ENCODE measurements around the gene SERP2. TPM values are rescaled to one million over a fixed set of nuclear protein-coding genes. Genes with fewer than 3 reads are reported as not detected.

The SERP2 gene
- total and polyA plus RNA-seq, 2 of the 8 experiments (the other 6 are each of a cell fraction or from before 2014, with no cell fraction given): 2.0 to 2.3 TPM

DNA sequence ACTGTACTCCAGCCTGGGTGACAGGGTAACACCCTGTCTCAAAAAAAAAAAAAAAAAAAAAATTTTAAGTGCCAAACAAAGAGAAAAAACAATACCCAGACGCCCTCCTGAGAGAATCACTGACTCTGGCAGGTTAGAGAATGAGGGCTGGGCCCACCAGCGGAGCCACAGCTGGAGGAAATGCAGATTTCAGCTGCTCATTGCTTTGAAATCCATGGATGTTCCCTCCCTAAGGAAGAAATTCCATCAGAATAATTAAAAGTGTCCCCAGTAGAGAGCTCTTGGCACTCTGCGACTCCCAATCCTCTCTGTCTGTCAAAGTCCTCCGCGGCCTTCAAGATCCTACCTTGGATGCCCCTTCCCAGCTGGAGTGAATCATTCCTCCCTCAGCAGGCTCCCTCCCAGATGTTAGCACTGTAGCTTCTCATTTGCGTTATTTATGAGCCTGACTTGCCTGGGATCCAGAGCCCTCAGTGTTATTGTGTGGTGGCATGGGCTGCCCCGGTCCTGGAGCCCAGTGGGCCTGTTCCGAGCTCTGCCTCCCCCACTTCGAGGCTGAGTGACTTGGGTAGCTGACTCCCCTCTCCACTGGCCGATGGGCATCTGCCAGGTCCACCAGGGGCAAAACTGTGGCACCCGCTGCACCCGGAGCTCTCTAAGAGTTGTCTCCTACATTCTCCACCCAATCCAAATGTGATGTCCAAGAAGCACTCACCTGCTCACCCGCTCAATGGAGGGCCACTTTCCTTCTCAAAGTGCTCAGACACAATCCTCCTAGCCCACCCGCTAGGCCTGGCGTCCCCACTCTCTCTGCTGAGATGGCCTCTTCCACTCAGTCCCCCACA lies 47.0 kb downstream of the SERP2 start:
- Histone ChIP-seq H2BK20ac (ENCODE audit: low read length) (no peak overlapping the region), H2BK15ac (ENCODE audit: low read length) (peak overlapping the region; percentile 40; the same call in 1 of the 2 replicates), H3K18ac (ENCODE audit: extremely low read depth, low read length) (no peak overlapping the region), H3K79me2 (ENCODE audit: control insufficient read depth in 1 of 2, insufficient read depth in 2 of 2, low read length in 2 of 2) (no peaks in the 10 kb centered on the region), H2AK5ac (ENCODE audit: low read depth, low read length) (no peak overlapping the region), H3K79me1 (ENCODE audit: low read depth, low read length) (no peaks in the 10 kb centered on the region), H4K91ac (replicated peaks; ENCODE audit: insufficient read length, low read length) (peak overlapping the region; percentile 13), H2BK12ac (ENCODE audit: low read depth, low read length) (no peak overlapping the region; the same call in 1 of the 2 replicates), H3K4me1 (replicated peaks in 1 of 4; ENCODE audit: control insufficient read depth in 3 of 4, insufficient read depth in 4 of 4, low read length in 3 of 4) (peaks cover 8 to 16% (median 12%) of the 10 kb centered on the region in 4 experiments), H3K27me3 (replicated peaks in 1 of 4; ENCODE audit: control insufficient read depth in 3 of 4, extremely low read depth in 1 of 4, insufficient read depth in 3 of 4, low read length in 3 of 4) (no peaks in the 10 kb centered on the region), H2AFZ (ENCODE audit: low read length) (no peak overlapping the region), H3K14ac (ENCODE audit: insufficient read length) (no peak overlapping the region), H3K23ac (ENCODE audit: insufficient read length) (no peak overlapping the region), H2BK120ac (replicated peaks; ENCODE audit: low read depth, low read length) (no peak overlapping the region), H3K4me3 (ENCODE audit: extremely low read depth in 1 of 4, insufficient read depth in 2 of 4, low read depth in 3 of 4, low read length in 4 of 4) (no peak overlapping the region), H2BK5ac (ENCODE audit: low read depth, low read length) (no peak overlapping the region), H3K23me2 (ENCODE audit: low read depth, low read length) (no peaks in the 10 kb centered on the region), H3K9me3 (ENCODE audit: insufficient read depth in 2 of 2, low read depth in 1 of 2, low read length in 1 of 2) (no peaks in the 10 kb centered on the region), H4K20me1 (replicated peaks in 1 of 2; ENCODE audit: control insufficient read depth in 1 of 2, insufficient read depth in 2 of 2, low read length in 2 of 2) (no peaks in the 10 kb centered on the region), H3K9ac (replicated peaks in 1 of 4; ENCODE audit: extremely low read depth in 1 of 4, low read depth in 3 of 4, low read length in 3 of 4) (no peak overlapping the region), H4K5ac (ENCODE audit: insufficient read length, low read depth, low read length) (no peak overlapping the region), H3K36me3 (ENCODE audit: control insufficient read depth in 2 of 4, insufficient read depth in 4 of 4, low read length in 3 of 4) (no peaks in the 10 kb centered on the region), H3K27ac (ENCODE audit: low read depth, low read length) (no peak overlapping the region), H3K4me2 (ENCODE audit: insufficient read depth in 1 of 2, low read depth in 2 of 2, low read length in 2 of 2) (peak overlapping the region; percentile 30 to 45; a peak in 2 of 4 replicates), H3K56ac (replicated peaks; ENCODE audit: insufficient read length, low read depth, low read length) (no peak overlapping the region), H4K8ac (ENCODE audit: extremely low read depth, insufficient read depth, low read length) (no peak overlapping the region), H3K4ac (replicated peaks; ENCODE audit: insufficient read length, low read depth, low read length) (no peak overlapping the region)
- FAIRE-seq (peak; percentile 36), DNase-seq (ENCODE audit: low read depth in 1 of 2, low spot score in 2 of 2) (peak in 1 of 2 experiments; percentile 49)
- TF ChIP-seq TEAD4 (IDR thresholded peaks at IDR 0.05; ENCODE audit: low read depth, low read length): 0 out of 2 replicates have a peak, but pooled peaks have one; percentile 4
- TF ChIP-seq JUND (IDR thresholded peaks at IDR 0.05; ENCODE audit: low read length): no peak
- no peak for TF ChIP-seq KDM5A (IDR thresholded peaks at IDR 0.05; ENCODE audit: low read length)
- 61% methylated on average over 14 of the region's 15 CpGs; no CpG with 5 or more reads in 1 of the 2 experiments for WGBS, 2 experiments (ENCODE audit: extremely low coverage in 1 of 2, insufficient coverage in 1 of 2, insufficient read length in 1 of 2, insufficient replicate concordance in 2 of 2, low coverage in 1 of 2, low lambda C conversion rate in 2 of 2, missing lambda C conversion rate in 1 of 2)
- POLR2A ChIA-PET (ENCODE audit: partially characterized antibody): interaction anchor here (1.2 to 8.1 kb wide), 2 partner anchors 14 to 30 kb away, joined by 3 to 80 read pairs; no protein-coding TSS in a partner anchor
- CTCF ChIA-PET (ENCODE audit: partially characterized antibody): interaction anchor here (0.6 to 1.9 kb wide), 8 partner anchors 9 to 512 kb away, joined by 3 to 6 read pairs (median 3); no protein-coding TSS in a partner anchor
